Thoracic aorta (tissue), 2 donors: Measurements from ENCODE around the gene VPS4B. TPM values are rescaled to one million over a fixed set of nuclear protein-coding genes. Genes with fewer than 3 reads are reported as not detected.

Source experiments
- ATAC-seq: fragments of 150-250 bp; one replicate; pipeline ENCODE4 v1.8.0; 2017; ENCODE audit warnings: low read depth; ENCODE audit not compliant: insufficient number of reproducible peaks, low FRiP score
- DNase-seq: peaks from one replicate; pipeline ENCODE4 v3.0.0-alpha.2; 2020; ENCODE audit warnings: low spot score
- H3K27ac ChIP-seq, 2 donors: fragments of 200-600 bp; sonication (generic); 1 replicate in 1 of 2; 2 replicates in 1 of 2; pipeline ENCODE4 v1.5.1; 2016; ENCODE audit warnings: mild to moderate bottlenecking in 2 of 2, moderate library complexity in 2 of 2
- H3K27me3 ChIP-seq: fragments of 200-600 bp; sonication (generic); replicated peaks from 2 replicates; pipeline ENCODE4 v1.6.0; 2016; ENCODE audit warnings: mild to moderate bottlenecking; ENCODE audit not compliant: insufficient read depth
- H3K36me3 ChIP-seq: fragments of 200-600 bp; sonication (generic); one replicate; pipeline ENCODE4 v1.5.1; 2016
- H3K4me1 ChIP-seq, 2 donors: fragments of 200-600 bp; sonication (generic); 1 replicate in 1 of 2; 2 replicates in 1 of 2; pipeline versions ENCODE4 v1.5.1 to v1.6.0; 2016; ENCODE audit warnings: low read depth in 2 of 2, mild to moderate bottlenecking in 1 of 2; ENCODE audit not compliant: control insufficient read depth in 1 of 2
- H3K4me3 ChIP-seq: fragments of 200-600 bp; sonication (generic); 2 replicates; pipeline ENCODE4 v1.5.1; 2016; ENCODE audit warnings: mild to moderate bottlenecking
- H3K9me3 ChIP-seq: fragments of 200-600 bp; sonication (generic); 2 replicates; pipeline ENCODE4 v1.5.1; 2016
- total RNA-seq, 2 donors: library from RNA; depleted of rRNA; stranded (reverse); fragments of >200 nt; gene quantifications; one replicate each; pipeline versions ENCODE4 v1.1.0 to v1.2.3, GENCODE V29; 2016
- TF ChIP-seq, protein P1 (sequence below): fragments of 200-600 bp; sonication (generic); IDR thresholded peaks from one replicate; pipeline ENCODE4 v1.5.1; 2019; ENCODE audit warnings: antibody characterized with exemption

The VPS4B gene
- total RNA-seq, 2 donors from 2014 or later: 25.5 to 49.9 TPM

- no peak for DNase-seq
- H3K27ac ChIP-seq: no peak overlapping the region
- no peaks in the 10 kb centered on the region for H3K27me3 ChIP-seq
- H3K4me3 ChIP-seq: no peak overlapping the region
- no peaks in the 10 kb centered on the region for H3K9me3 ChIP-seq
- no peak for ATAC-seq
- no peaks in the 10 kb centered on the region for H3K4me1 ChIP-seq
- H3K36me3 ChIP-seq: no peaks in the 10 kb centered on the region
- TF ChIP-seq, protein P1, sequence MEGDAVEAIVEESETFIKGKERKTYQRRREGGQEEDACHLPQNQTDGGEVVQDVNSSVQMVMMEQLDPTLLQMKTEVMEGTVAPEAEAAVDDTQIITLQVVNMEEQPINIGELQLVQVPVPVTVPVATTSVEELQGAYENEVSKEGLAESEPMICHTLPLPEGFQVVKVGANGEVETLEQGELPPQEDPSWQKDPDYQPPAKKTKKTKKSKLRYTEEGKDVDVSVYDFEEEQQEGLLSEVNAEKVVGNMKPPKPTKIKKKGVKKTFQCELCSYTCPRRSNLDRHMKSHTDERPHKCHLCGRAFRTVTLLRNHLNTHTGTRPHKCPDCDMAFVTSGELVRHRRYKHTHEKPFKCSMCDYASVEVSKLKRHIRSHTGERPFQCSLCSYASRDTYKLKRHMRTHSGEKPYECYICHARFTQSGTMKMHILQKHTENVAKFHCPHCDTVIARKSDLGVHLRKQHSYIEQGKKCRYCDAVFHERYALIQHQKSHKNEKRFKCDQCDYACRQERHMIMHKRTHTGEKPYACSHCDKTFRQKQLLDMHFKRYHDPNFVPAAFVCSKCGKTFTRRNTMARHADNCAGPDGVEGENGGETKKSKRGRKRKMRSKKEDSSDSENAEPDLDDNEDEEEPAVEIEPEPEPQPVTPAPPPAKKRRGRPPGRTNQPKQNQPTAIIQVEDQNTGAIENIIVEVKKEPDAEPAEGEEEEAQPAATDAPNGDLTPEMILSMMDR: no peak
Observed at GRCh38 chr18:63378919-63379638, 43.2 kb downstream of the VPS4B start.

GRCh38 chr18:63377275-63377980 lies 44.8 kb downstream of the VPS4B start:
- Histone ChIP-seq H3K27ac (no peak overlapping the region), H3K9me3 (no peaks in the 10 kb centered on the region), H3K27me3 (no peaks in the 10 kb centered on the region), H3K4me3 (no peak overlapping the region), H3K4me1 (no peaks in the 10 kb centered on the region), H3K36me3 (no peaks in the 10 kb centered on the region)
- TF ChIP-seq, protein P1: no peak
- ATAC-seq (no peak), DNase-seq (no peak)

GRCh38 chr18:63376538-63376937 lies 45.7 kb downstream of the VPS4B start:
- H3K4me1 ChIP-seq: no peaks in the 10 kb centered on the region
- no peak overlapping the region for H3K27ac ChIP-seq
- no peaks in the 10 kb centered on the region for H3K36me3 ChIP-seq
- ATAC-seq: no peak
- no peaks in the 10 kb centered on the region for H3K27me3 ChIP-seq
- TF ChIP-seq, protein P1: no peak
- DNase-seq: no peak
- H3K4me3 ChIP-seq: no peak overlapping the region
- H3K9me3 ChIP-seq: no peaks in the 10 kb centered on the region

- Histone ChIP-seq H3K27me3 (no peaks in the 10 kb centered on the region), H3K36me3 (no peaks in the 10 kb centered on the region), H3K27ac (no peak overlapping the region), H3K4me1 (no peaks in the 10 kb centered on the region), H3K9me3 (no peaks in the 10 kb centered on the region), H3K4me3 (no peak overlapping the region)
- no peak for DNase-seq
- no peak for ATAC-seq
- TF ChIP-seq, protein P1: no peak
Observed at GRCh38 chr18:63374540-63374939, 47.7 kb downstream of the VPS4B start.

- no peak for ATAC-seq
- Histone ChIP-seq H3K4me3 (no peak overlapping the region), H3K9me3 (no peaks in the 10 kb centered on the region), H3K27me3 (no peaks in the 10 kb centered on the region), H3K36me3 (no peaks in the 10 kb centered on the region), H3K27ac (no peak overlapping the region), H3K4me1 (no peaks in the 10 kb centered on the region)
- no peak for DNase-seq
- TF ChIP-seq, protein P1: no peak
Observed at GRCh38 chr18:63373161-63373560, 49.1 kb downstream of the VPS4B start.
